M059J (cell line): ENCODE results near the gene RGL4. TPM values are rescaled to one million over a fixed set of nuclear protein-coding genes. Genes with fewer than 3 reads are reported as not detected.

Experiments used
- DNase-seq: peaks from one replicate; pipeline ENCODE4 v3.0.0-alpha.2; 2012; ENCODE audit warnings: low read depth
- total RNA-seq: library from RNA; depleted of rRNA; stranded (reverse); fragments of >200 nt; shearing (Covaris generic); gene quantifications from 2 replicates; pipeline ENCODE4 v1.2.3, GENCODE V29; 2014

RGL4 gene
- total RNA-seq, 1 experiment from 2014 or later, result not detected

DNA sequence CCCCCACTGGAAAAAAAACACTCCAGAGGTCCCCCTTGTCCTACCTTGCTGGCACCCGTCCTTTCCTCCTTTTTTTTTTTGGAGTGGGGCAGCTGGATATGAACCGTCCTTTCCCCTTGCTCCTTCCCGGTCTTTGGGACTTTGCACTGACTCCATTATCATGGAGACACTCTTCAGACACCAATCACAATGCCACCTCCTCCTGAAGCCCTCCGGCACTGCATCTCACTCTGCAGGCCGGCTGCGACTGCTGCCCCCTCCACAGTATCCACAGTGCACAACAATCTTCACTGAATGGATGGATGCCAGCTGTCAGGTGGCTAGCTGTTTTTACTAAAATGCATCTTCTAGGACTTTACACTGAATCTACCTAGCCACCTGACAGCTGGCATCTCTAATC is 12.7 kb upstream of the RGL4 start:
- no peak for DNase-seq

DNA sequence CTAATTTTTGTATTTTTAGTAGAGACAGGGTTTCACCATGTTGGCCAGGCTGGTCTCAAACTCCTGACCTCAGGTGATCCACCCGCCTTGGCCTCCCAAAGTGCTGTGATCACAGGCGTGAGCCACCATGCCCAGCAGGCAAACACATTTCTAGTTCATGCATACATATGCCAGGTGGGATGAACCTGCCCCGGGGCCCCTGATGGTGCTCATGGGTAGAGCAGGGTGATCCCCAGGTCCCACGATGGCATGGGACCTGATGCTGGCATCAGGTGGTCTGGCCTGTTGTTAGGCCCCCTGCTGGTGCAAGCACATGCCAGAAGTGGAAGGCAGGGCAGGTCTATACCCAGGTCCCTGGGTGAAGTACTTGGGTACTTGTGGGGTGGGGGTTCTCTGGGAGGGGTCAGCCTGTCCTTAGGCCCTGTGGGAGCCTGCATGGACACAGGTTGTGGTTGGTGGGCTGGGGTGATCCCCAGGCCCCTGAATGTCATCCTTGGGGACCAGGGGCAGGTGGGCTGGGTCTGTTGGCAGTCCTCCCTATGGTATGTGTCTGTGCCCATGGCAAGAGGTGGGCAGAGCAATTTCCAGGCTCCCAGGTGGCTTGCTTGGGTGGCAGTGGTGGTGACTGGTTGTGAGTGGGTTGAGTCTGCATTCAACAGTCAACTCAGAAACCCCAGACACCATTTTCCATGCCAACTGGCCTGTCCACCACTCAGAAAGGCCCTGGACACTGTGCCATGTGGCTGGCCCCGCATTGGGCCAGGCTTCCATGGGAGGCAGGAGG is 9.6 kb upstream of the RGL4 start:
- DNase-seq, result no peak

DNA sequence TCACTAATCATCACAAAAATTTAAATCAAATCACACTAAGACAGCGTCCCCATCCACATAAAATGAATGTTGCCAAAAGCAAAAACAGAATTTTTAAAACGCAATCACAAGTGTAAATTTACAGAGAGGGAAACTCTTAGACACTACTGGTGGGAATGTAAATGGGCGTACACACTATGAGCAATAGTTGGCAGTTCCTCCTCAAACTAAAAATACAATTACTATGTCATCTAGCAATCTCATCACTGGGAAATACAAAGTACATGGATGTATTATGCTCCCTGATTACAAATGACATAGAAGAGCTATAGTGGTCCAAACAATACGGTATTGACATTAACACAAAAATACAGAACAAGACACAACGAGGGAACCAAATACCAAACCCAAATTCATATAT is 8.7 kb upstream of the RGL4 start:
- DNase-seq, result no peak

DNA sequence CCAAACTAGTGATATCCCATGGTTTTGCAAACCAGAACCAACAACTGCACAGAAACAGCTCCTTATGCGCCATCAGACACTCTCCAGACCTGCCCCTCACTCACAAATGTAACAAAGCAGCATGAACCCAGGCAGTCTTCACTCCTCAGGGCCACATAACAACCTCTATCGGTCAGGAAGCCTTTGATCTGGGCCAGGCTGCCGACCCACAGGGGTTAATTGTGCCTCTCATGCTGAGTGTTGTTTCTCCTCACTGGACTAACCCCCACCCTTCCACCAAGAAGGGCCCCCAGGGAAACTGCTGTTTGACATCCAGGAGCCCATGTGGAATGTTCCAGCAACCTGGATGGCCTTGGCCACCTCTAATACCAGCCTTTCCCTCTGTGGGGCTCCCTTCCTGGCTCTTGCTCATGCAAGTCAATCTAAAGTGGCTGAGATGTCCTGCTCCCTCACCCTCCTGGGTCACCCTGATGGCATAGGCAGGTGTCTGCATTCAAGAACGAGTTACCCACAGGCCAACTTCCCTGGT is 7.9 kb upstream of the RGL4 start:
- DNase-seq, result no peak

DNA sequence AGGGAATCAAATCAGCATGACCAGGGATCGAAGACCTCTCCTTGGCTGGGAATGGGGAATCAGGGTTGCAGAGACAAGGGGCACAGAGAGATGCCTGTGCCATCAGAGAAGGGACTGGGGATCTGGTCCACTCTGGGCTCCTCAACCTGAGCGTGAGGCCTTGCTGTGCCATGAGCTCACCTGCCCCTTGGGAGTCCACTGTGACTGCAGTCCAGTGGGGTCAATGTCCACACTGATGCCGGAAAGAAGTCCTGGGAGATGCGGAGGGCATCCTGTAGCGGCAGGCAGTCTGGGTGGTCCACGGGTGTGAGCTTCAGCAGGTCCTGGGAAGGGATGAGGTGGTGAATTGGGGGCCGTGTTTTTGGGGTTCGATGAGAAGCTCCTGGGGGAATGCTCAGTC is 7.3 kb upstream of the RGL4 start:
- no peak for DNase-seq

DNA sequence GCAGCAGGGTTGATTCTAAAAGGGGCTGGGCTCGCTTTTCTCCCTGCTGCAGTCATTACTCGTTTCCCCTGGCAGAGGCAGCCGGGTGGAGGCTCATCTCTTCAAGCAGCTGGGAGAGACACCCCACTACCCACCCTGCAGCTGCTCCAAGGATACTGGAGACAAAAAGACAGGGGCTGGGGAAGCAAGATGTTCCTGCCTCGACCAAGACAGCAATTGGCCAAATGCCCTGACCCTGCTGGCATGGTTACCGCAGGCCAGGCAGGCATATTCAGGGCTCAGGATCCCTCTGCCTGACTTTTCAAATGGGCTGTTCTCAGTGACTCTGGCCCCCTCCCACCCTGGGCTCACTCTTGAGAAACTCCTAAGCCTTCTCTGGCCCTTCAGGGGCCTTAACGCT is 6.8 kb upstream of the RGL4 start:
- no peak for DNase-seq

DNA sequence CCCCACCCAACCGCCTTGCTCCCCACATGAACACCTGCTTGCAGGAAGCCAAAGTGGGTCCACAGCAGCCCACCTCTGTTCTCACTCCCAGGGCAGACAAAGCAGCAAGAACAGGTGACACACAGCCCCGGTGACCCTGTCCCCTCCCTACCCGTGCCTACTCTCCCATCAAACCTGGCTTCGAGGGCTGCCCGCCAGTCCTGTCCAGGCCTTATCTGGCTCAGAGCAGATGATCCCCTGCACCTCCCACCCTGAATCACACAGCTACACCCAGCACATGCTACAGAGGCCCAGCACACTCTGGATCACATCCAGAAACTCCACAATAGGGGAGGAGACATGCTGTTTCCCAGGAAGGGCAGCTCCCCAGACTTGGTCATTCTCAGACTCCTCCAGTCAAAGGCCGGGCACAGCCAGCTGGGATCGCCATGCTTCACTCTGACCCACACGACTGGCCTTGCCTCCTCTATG is 6.2 kb upstream of the RGL4 start:
- DNase-seq, result no peak

DNA sequence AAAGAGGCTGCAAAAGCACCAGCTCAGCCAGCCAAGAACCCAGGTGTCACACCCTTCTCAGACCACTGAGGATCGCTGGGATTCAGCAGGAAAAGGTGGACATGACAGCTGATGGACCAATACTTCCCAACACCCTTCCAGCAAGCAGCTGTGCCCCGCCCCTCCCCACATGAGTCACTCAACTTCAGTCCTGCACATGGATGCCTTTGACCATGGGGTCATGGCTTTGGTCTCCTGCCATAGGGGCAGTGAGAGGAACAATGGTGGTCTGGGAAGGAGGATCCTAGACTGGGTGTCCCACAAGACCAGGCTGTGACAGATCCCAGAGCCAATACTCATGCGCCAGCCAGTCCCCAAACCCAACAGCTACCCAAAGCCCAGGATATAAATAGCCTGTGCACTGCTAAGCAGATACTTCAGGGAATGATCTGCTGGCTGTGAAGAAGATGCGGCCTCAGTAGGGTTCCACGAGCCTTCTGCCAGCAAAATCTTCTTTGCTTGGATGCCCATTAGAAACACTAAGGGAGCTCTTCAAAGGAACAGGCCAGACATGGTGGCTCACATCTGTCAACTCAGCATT is 5.5 kb upstream of the RGL4 start:
- DNase-seq, result peak; percentile 10

DNA sequence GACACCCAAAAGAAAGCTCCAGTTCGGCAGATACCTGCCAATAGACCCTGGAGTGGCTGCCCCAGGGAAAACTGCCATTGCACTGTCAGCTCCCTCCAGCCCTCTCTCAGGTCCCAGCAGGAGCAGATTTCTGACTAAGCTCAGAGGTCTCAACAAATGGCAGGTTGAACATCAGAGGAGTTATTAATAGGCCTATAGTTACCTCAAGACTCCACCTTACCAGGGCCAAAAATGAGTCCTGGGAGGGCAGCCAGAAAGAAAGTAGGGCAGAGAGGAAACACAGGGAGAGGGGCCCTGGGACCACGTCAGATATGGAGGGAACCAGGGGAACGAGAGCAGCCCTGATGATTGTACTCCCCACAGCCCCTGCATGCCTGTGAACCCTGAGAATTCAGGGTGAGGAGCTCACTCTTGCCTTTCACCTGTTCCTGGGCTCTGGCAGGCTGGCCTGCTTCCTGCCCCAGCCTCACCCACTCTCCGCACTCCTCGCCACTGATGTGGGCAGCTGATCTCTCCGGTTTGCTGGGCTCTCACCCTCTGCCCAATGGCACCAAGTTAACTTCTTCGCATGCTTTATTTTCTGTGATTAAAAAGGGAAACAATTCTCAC is 4.3 kb upstream of the RGL4 start:
- DNase-seq, result no peak

DNA sequence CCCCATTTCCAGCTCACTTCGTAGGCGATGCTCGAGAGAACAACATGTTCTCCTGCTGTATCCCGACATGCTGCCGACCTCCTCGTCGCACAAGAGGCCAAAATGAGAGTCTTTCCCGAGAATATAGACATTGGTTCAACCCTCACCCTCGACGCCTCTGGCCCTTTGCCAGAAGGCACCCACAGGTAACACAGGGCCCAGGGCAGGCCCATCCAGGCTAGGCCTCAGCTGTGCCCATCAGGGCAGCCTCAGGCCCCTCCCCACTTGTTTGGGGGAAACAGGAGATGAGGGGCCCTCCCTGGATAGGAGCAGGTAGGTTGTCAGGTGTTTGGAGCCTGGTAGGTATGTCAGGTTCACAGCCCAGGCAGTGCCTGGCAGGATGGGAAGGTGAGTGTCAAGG is 2.7 kb upstream of the RGL4 start:
- DNase-seq, result no peak

DNA sequence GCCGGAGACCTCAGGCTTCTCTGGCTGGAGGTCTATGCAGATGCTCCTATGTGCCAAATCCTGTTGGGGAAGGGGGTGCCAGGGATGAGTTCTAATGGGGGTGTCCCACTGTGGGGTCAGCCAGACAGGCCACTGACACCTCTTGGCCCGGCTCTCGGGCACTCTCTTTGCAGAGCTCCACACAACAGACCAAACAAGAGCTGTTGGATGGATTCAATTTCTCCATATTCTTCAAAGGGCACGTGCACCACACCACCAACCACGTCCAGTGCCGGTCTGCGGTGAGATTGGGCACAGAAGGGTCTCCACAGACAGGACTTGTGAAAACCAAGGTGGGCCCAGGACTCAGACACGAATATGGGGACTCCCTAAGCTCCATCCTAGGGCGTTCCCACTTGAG is 2.2 kb upstream of the RGL4 start:
- DNase-seq, result no peak

DNA sequence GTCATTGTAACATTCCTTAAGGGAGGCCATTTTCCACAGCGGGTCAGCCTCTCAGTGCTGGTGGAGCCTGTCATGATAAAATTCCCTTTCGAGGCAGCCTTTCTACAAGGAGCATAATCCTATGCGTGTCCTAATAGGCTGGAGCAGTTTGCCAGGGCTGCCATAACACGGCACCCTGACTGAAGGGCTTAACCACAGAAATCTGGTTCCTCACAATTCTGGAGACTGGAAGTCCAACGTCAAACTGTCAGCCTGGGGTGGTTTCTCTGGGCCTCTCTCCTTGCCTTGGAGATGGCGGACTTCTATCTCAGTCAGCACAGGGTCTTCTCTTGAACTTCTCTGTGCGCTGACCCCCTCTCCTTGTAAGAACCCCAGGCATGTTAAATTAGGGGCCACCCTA is 1.4 kb upstream of the RGL4 start:
- no peak for DNase-seq

DNA sequence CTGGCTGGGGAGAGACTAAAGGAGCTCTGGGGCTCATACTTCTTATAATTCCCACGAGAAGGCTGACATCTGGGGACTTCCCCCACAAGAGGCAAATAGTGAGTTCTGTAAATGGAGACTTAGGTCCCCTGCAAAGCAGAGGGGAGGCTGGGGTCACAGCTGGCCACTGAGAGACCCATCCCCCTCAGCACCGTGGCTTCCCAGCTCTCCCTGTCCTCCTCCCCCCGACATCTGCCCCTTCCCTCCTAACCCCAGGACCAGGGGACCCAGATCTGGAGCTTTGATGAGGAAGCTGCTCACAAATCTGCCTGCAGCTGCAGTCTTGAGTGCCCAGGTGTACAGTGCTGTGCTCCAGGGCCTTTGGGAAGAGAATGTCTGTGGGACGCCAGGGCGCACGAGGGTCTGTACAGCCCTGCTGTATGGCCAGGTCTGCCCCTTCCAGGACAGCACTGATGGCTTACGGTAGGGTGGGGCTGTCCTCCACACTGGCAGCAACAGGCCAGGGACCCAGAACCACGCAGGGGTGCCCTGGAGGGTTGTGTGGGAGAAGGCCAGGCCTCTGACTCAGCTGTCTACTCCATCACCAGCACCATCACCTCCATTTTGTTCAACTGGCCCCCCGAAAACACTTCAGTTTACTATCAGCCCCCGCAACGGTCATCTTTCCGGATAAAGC is 1.1 kb downstream of the RGL4 start:
- no peak for DNase-seq

DNA sequence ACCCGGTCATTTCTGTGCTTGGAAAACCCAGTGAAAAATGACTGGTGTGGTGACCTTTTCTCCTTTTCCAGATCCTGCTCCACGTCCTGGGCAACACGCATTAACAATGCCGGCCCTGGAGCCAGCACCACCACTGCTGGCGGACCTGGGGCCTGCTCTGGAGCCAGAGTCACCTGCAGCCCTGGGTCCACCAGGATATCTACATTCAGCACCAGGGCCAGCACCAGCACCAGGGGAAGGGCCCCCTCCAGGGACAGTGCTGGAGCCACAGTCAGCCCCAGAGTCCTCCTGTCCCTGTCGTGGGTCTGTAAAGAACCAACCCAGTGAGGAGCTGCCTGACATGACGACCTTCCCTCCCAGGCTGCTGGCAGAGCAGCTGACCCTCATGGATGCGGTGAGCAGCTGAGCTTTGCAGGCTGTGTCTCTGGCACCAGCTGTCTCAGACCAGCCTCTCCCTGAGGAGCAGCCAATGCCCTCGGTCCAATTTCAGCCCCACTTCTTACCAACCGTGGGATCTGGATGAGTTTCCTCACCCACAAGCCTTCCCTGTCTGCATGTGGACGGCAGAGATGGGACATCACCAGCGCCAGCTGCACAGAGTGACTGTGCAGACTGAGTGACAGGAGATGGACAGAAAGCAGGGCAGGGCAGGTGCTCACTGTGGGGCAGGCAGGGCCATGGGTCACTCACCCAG is 1.9 kb downstream of the RGL4 start:
- no peak for DNase-seq

DNA sequence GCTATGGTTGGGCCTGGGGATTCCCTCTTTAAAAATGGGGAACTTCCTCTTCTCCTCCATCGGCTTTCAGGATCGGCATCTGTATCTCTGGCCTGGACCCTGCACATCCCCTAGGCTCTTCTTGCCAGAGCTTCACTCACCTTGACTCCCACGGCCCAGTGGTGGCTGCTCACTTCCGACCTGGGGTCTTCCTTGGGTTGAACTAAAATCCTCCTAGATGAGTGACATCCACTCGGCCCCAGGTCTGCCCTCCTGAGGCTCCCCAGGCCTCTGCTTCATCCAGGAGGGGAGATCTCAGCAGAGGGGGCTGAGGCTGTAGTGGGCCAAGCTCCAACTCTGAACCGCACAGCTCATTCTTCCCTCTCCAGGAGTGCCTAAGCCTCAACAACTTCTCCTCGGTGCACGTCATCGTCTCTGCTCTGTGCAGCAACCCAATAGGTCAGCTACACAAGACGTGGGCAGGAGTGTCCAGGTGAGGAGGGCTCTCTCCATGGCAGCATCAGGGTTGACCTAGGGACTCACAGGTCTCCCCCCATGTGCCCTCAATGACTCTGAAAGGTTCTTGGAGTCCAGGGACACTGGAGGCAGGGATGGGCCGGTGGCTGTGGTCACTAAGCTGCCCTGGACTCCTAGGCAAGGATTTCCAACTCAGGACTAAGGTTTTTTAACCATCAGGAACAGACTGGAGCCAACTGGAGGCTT is 3.3 kb downstream of the RGL4 start:
- DNase-seq, result no peak

DNA sequence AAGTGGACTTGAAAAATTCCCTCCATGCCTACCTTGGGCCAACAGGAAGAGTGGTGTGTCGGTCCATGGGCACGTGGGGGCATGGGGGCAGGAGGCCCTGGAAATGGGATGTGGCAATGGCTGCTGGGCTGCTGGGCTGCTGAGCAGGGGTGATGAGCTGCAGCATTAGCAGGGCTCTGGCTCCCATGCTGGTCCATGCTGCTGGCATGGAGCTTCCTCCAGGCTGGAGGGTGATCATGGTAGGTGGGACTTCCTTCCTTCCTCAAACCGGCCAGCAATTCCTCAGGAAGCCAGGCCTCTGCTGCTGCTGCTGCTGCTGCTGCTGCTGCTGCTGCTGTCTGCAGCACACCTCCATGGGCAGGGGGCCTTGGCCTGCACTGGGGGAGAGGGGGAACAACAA is 4.3 kb downstream of the RGL4 start:
- DNase-seq, result no peak

DNA sequence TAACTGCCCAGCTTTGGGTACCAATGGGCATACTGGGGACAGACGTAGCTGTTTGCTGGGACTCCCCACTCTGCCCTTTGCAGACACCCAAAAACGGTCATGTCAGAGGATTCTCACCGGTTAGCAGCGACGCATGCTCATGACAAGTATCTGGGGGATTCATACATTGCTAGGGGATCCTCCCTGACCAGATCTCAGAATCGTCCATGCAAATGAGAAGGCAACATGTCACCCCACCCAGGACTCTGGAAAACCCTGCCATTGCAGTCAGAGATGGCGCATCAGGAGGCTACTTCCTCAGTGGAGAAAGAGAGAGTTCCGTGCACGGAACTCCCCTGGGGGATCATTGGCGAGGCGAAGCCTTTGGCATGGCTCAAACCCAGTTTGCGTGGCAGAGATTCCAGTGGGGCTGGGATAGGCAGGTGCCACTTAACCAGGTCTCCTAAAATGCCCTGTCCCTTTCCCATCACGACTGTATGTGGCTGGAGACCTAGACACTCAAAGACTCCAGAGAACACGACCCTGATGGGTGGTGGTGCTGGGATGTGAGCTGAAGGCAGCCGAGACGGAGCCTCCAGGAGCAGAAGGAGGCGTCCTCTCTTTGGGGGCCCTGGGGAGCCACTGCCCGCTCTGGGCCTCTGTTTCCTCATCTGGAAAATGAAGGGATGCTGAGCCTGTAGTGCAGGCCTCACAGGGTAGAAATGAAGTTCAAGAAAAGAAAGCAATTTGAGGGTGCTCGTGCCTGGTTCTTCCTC is 4.9 kb downstream of the RGL4 start:
- no peak for DNase-seq

DNA sequence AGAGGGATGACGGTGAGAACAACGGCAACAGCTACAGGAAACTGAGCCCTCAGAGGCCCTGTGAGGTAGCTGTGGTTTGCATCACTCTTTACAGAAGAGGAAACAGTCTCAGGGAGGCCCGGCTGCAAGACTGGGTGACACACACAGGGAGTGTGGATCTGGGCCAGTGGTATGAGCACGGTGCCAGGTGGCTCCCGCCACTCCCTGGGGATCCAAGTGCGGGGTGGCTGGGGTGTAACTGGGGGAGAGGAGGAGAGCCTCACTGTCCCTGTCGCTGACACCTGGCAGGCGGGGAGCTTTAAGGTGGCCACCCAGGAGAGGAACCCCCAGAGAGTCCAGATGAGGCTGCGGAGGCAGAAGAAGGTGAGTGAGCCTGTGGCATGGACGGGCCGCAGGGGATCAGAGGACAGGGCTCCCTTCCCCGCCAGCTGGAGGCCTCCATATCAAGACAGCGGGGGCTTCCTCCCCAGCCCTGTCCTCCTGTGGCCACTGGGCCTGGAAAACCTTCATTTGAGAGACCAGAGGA is 5.6 kb downstream of the RGL4 start:
- DNase-seq, result no peak

DNA sequence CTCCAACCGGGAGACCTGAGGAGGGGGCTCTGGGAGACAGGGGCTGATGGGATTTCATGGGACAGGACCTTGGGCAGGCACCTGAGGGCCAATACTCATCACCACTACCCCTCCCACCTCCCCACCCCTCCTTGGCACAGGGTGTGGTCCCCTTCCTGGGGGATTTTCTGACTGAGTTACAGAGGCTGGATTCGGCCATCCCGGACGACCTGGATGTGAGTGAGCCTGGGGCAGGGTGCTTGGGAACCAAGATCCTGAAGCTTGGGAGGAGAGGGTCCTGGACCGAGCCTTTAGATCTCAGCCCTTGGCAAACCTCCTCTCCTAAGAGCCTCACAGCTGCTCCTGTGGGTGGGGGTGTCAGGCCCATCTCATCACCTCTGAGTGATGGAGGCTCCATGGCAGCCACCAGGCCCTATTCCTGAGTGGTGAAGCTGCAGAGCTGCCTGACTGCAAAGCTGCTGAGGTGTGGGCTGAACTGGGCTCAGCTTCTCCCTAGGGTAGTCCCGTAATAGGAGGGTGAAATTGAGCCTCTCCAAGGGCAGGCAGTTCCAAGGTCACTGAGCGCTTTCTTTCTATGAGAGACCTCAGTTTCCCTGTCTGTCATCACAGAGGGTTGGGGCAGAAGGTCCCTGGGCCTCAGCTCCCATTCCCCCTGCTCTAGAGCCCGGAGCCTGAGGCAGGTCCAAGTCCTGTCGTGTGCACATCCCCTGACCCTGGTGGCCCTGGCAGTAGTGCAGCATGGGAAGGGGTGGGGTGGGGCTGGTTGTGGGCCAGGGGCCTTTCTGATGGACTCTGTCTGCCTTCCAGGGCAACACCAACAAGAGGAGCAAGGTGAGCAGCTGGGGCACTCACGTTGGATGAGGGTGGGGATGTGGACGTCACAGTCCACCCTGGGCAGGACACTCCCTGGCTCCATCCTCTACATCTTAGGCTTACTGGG is 6.5 kb downstream of the RGL4 start:
- DNase-seq, result no peak
